NOMO-1 treated with dmso at 0.1 percent for 144 hours (cell line): ENCODE data around the gene DNAJC10.
"Not testable (repeated sequence)": the region's sequence is repeated elsewhere in the genome, so short reads cannot be mapped to it uniquely, and the experiment has no call there.

Source experiments
- DNase-seq: peaks from one replicate; lab custom pipeline; 2025; ENCODE audit not compliant: unreplicated experiment; lab: John Stamatoyannopoulos, UW

The DNAJC10 gene

DNA sequence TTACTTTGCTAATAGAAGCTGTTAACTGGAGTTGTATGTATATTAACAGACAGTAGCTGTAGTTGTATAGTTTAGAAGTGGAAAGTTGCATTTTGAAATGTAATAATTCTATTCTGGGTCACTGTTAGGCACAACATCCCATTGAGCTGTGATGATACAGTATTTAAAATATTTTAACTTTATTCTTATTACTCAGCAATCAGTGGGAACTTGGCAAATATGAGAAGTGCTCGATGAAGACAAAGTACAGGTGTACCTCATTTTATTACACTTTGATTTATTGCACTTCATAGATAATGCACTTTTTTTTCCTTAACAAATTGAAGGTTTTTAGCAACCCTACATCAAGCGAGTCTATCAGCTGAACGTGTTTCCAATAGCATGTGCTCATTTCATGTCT is 8.6 kb downstream of the DNAJC10 start:
- DNase-seq, result no peak

DNA sequence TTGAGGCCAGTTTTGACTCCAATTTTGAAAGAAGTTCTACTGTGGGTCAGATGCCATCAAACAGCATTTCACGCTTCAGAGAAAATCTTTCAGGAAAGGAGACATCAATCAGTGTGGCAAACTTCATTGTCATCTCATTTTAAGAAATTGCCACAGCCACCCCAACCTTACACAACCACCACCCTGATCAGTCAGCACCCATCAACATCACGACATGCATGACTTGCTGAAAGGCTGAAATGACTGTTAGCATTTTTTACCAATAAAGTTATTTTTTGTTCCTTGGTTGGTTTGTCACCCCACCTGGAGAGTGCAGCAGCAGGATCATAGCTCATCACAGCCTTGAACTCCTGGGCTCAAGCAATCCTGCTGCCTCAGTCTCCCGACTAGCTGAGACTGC is 10.4 kb downstream of the DNAJC10 start:
- no peak for DNase-seq

DNA sequence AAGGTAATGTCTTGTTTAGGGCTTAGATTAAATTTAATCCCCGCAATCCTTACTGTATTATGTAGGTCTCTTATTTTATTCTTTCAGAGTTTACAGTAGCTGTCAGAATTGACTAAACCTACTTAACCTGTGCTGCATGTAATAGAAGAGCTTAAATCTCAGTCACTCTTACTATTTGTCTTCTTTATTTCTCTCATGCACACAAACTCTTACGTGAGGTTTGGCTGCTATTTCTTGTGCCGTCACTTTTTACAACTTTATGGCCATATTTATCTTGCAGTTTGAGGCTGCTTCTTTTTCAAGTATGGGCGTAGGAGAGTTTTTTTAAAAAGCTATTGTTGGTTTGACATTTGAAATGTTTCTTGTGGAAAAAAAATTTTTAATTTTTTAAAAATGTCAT is 12.0 kb downstream of the DNAJC10 start:
- DNase-seq, result no peak

DNA sequence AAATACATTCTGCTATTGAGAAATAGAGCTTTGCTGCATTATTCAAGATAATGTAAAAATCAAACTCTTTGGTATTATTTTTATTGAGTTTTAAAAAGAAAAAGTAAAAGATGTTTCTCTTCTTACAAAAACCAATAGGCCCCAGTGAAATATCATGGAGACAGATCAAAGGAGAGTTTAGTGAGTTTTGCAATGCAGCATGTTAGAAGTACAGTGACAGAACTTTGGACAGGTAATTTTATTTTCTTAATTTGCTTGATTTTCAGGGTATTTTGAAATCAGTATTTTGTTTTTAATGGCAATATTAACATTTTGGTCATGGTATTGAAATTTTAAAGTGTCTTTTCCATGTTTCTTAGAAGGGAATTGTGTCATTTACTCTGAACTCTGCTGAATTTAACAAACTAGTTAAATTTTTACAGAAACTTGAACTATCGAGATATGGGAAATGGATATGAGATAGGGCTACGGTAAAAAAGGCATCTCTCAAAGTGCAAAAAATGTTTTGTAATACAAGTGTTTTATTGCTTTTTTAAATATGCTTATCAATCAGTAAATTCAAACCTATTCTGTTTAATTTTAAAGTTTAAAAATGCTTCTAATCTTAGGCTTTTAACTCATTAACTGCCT is 13.8 kb downstream of the DNAJC10 start:
- no peak for DNase-seq

DNA sequence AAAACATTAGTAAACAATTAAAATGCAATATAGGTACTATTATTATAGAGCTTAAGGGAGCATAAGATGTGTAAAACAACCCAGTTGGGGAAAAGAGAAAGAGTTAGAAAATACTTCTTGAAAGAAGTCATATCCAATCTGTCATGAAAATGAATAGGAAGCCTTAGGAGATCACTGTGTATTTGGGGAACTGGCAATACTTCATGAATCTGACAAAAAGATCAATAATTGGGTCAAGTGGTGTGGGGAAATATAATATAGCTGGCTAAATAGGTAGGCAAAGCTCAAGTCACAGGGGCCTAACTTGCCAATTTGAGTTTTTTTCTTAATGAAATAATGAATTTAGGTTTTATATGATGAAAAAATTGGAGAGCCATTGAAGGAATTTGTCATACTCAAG is 14.4 kb downstream of the DNAJC10 start:
- no peak for DNase-seq

DNA sequence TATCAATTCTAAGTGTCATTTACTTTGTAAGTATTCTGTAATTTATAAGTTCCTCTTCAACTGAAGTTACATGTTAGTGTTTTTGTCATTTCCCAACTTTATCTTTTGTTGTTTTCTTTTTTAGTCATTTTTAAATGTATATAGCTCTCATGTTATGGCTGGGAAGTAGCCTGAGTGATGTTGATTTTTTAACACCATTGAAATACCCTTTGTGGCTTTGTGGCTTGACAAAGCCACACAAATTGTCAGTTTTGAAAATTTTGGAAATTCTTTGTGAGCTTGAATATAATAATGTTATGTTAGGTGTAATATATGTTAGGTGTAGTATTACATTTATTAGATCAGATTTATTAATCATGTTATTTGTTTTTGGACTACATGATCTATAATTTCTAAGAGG is 16.7 kb downstream of the DNAJC10 start:
- no peak for DNase-seq

DNA sequence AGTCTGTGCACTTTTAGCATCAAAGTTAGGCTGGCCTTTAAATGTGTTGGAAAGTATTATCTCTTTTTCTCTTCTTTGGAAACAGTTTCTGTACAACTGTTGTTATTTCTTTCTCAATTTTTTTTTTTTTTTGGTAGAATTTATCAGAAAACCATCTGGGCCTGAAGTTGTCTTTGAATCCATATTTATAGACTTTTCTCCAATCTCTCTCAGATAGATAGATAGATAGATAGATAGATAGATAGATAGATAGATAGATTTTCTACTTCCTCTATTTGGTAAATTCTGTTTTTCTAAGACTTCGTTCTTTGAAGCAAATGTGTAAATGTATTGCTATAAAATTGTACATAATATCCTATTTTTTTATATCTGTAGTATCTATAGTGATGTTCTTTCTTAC is 17.5 kb downstream of the DNAJC10 start:
- DNase-seq, result no peak

DNA sequence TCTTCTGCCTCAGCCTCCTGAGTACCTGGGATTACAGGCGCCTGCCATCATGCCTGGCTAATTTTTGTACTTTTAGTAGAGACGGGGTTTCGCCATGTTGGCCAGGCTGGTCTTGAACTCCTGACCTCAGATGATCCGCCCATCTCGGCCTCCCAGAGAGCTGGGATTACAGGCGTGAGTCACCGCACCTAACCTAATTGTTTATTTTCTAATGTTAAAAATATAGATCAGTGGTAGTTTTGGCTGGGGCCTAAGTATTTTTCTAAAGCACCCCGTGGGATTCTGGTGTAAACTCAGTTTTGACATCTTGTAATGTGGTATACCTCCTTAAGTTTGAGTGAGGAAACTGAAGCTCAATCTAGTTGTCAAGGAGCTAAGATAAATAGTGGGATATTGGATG is 20.8 kb downstream of the DNAJC10 start:
- not testable (repeated sequence) for DNase-seq

DNA sequence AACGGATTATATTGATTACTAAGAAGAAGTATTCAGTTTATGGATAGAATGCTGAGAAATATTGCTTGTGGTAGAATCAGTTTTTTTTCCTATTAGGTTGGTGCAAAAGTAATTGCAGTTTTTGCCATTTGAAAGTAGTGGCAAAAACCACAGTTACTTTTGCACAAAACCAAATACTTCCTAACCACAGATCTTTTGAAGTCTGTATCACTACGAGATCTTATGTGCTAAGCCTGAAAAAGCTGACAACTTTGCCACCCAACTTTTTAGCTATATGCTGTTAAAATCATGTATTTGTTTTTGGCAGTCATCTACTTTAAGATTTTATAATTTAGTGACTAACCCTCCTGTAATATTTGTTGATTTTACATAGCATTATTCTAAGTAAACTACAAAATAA is 24.6 kb downstream of the DNAJC10 start:
- DNase-seq, result no peak

DNA sequence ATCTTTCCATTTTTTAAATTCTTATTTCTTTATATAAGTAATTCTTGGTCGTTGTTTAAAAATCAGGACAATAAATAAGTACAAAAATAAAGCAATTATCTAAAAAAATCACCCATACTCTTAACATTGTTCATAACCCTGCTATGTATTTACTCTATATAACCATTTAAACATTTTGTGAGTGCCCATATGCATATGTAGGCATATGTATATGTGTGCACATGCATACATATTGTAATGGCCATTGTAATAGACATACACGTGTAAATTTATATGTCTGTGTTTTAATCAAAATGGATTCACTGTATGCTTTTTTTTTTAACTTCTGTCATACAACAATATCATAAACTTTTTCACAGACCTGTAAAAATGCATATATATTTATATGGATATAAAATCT is 25.6 kb downstream of the DNAJC10 start:
- DNase-seq, result no peak

DNA sequence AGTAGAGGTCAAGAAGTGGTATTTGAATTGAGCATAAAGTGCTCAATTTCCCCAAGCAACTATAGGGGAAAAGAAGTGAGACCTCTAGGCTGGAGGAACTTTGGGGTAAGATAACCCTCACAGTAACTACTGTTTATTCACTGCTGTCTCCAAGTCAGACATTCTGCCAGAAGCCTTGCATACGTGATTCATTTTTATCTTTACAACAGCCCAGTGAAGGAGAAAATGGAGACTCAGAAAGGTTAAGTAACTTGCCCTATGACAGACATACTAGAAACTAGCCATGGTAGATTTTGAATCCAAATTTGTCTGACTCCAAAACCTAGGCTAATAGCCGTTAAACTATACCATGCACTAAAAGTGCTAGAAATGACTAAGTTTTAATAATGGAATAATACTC is 28.4 kb downstream of the DNAJC10 start:
- no peak for DNase-seq

DNA sequence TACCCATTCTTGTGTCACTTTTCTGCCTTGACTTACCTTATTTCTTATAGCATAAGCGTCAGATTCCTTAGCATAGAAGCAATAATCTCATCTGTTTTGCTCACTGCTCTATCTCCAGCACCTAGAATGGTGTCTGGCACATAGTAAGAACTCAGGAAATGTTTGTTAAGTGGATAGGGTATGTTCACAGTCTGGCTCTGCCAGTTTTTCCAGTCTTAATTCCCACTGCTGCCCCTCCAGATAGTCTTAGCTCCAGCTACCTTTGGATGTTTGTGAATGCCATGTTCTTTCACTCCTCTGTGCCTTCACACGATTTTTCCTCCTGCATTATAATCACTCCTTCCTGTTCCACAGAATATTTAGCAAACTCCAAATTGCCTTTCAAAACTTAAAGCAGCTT is 29.0 kb downstream of the DNAJC10 start:
- no peak for DNase-seq

DNA sequence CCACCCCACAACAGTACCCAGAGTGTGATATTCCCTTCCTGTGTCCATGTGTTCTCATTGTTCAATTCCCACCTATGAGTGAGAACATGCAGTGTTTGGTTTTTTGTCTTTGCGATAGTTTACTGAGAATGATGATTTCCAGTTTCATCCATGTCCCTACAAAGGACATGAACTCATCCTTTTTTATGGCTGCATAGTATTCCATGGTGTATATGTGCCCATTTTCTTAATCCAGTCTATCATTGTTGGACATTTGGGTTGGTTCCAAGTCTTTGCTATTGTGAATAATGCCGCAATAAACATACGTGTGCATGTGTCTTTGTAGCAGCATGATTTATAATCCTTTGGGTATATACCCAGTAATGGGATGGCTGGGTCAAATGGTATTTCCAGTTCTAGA is 29.8 kb downstream of the DNAJC10 start:
- not testable (repeated sequence) for DNase-seq

DNA sequence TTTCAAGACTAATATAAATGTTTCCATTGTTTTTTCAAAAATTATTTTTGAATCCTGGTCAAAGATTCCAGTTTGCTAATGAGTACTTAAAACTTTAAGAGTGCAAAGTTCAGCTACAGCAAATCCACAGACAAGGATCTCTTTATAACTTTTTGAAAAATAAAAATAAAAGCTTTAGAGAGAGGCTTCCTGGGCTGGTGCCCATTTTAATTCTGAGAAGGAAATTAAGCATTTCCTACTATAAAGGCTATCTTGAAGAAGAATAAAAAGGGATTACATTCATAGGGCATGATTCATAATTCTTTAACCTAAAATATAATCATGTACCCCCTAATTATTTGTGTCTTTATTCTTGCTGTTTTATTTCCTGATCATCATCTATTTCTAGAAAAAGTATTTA is 38.2 kb downstream of the DNAJC10 start:
- no peak for DNase-seq

DNA sequence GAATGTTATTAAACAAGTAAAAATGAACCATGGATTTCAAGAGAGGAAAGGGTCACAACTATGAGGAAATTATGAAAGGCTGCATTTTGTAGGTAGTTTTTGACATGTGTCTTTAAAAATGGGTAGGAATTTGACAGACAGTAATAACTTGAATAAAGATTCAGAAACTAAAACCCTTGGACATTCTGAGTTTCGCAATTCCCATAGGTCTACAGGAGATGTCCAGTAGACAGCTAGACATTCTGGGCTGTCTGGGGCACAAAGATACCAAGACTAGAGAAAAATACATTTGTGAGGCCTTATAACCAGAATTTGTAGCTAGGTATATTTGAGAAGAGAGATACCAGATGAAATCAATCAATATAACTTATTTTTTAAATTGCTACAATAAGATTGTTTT is 42.3 kb downstream of the DNAJC10 start:
- DNase-seq, result no peak

DNA sequence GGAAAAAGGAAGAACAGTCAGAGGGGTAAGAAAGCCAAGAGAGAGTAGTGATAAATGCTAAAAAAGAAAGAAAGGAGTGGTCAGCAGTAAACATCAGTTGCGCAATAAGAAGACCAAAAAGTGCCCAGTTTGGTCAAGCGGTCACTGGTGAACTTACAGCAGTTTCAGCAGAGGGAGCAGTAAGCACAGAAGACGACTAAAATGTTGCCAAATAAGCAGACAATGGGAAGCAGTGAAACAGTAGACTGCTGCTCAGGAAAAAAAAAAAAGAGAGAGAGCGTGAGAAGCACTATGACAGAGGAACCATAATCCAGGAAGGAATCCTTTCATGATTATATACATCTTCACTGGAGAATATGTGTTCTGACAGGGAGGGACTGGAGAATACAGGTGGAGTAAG is 45.8 kb downstream of the DNAJC10 start:
- no peak for DNase-seq

DNA sequence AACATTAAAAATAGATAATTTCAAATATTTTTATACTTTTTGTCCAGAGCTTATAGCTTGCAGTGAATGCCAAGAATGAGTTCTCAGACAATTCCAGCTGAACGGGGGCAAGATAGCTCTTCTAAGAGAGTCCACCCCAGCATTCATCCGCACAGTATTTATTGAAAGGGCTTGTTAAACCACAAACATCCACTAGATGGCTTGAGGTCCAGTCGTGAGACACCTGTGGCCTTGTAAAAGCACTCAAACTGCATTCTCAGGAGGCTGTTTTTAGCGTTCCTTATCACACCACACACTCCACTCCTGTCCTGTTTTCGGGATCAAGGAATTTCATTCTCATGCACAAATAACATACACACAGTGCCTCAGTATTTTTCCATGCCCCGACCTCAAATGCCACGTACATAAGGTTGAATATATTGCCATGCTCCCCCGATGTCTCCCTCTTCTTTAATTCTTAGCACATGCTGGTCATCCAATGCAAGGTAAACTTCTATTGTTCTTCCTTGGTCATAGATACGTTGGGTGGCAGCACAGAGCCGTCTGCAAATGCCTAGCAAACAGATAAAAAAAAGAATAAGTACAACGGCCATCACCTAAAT is 47.4 kb downstream of the DNAJC10 start:
- DNase-seq, result no peak

DNA sequence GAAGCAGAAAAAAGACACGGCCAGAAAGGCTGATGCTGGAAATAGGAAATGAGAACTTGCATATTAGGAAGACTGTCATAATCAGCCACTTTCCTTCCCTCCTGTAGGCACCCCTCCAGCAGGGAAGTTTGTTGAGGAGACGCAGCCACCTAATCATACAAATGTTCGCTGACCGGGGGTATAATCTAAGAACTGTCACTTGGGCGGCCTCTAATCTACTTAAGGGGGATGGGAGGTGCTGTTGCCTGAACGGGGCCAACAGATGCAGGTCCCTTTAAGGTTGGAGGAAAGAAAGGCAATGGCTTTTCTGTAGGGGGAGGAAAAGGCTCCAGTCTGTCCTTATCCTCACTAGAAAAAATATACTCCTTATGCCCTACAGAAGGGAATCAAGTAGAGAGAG is 50.6 kb downstream of the DNAJC10 start:
- DNase-seq, result no peak

DNA sequence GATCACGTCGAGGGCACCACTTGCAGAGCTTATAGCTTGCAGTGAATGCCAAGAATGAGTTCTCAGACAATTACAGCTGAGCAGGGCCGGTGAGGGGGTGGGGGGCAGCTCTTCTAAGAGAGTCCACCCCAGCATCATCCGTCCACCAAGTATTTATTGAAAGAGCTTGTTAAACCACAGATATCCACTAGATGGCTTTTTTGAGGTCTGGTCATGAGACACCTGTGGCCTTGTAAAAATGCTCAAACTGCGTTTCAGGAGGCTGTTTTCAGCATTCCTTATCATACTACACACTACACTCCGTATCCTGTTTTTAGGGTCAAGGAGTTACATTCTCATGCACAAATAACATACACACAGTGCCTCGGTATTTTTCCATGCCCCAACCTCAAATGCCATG is 51.5 kb downstream of the DNAJC10 start:
- DNase-seq, result no peak

DNA sequence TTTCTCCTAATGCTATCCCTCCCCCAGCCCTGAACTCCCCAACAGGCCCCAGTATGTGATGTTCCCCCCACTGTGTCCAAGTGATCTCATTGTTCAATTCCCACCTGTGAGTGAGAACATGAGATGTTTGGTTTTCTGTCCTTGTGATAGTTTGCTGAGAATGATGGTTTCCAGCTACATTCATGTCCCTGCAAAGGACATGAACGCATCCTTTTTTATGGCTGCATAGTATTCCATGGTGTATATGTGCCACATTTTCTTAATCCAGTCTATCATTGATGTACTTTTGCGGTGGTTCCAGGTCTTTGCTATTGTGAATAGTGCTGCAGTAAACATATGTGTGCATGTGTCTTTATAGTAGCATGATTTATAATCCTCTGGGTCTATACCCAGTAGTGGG is 52.9 kb downstream of the DNAJC10 start:
- not testable (repeated sequence) for DNase-seq

DNA sequence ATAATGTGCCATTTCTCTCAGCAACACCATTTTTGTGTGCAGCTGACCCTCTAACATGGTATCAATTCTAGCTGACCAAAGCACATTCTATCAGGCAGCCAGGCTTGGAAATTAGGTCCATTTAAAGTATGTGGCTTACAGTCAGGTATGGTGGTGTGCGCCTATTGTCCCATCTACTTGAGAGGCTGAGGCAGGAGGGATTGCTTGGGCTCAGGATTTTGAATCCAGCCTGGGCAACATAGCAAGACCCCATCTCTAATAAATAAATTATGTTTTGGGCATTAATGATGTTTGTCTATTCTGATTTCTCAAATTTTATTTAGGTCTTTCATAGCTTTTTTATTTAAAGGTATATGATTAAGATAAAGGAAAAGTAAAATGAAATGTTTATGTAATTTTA is 63.3 kb downstream of the DNAJC10 start:
- no peak for DNase-seq

DNA sequence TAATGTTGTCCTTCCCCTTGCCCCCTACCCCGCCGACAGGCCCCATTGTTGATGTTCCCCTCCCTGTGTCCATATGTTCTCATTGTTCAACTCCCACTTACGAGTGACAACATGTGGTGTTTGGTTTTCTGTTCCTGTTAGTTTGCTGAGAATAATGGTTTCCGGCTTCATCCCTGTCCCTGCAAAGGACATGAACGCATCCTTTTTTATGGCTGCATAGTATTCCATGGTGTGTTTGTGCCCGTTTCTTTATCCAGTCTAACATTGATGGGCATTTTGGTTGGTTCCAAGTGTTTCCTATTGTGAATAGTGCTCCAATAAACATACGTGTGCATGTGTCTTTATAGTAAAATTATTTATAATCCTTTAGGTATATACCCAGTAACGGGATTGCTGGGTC is 65.0 kb downstream of the DNAJC10 start:
- DNase-seq, result not testable (repeated sequence)

DNA sequence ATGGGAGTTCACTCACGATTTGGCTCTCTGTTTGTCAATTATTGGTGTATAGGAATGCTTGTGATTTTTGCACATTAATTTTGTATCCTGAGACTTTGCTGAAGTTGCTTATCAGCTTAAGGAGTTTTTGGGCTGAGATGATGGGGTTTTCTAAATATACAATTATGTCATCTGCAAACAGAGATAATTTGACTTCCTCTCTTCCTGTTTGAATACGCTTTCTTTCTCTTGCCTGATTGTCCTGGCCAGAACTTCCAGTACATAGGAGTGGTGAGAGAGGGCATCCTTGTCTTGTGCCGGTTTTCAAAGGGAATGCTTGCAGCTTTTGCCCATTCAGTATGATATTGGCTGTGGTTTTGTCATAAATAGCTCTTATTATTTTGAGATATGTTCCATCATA is 66.6 kb downstream of the DNAJC10 start:
- not testable (repeated sequence) for DNase-seq
